ENCODE measurements around the gene NCAN.

- TF ChIP-seq, protein P1, sequence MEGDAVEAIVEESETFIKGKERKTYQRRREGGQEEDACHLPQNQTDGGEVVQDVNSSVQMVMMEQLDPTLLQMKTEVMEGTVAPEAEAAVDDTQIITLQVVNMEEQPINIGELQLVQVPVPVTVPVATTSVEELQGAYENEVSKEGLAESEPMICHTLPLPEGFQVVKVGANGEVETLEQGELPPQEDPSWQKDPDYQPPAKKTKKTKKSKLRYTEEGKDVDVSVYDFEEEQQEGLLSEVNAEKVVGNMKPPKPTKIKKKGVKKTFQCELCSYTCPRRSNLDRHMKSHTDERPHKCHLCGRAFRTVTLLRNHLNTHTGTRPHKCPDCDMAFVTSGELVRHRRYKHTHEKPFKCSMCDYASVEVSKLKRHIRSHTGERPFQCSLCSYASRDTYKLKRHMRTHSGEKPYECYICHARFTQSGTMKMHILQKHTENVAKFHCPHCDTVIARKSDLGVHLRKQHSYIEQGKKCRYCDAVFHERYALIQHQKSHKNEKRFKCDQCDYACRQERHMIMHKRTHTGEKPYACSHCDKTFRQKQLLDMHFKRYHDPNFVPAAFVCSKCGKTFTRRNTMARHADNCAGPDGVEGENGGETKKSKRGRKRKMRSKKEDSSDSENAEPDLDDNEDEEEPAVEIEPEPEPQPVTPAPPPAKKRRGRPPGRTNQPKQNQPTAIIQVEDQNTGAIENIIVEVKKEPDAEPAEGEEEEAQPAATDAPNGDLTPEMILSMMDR (IDR thresholded peaks at IDR 0.05; ENCODE audit: low read depth, low read length): no peak
- TF ChIP-seq POLR2A (IDR thresholded peaks at IDR 0.05; ENCODE audit: extremely low read depth, insufficient read length) (no peak), MYC (IDR thresholded peaks at IDR 0.05; ENCODE audit: low read depth, low read length) (no peak)
- TF ChIP-seq, protein P2, sequence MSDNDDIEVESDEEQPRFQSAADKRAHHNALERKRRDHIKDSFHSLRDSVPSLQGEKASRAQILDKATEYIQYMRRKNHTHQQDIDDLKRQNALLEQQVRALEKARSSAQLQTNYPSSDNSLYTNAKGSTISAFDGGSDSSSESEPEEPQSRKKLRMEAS (IDR thresholded peaks at IDR 0.05; ENCODE audit: low read depth, low read length): no peak
Measured at GRCh38 chr19:19269952-19270694, 58.4 kb downstream of the NCAN start.

All from NB4 (cell line).